Measurements from ENCODE around the gene DIP2C. TPM values are rescaled to one million over a fixed set of nuclear protein-coding genes. Genes with fewer than 3 reads are reported as not detected.

DIP2C gene
- total RNA-seq, 4 donors from 2014 or later: 13.4 to 32.0 (median 18.4) TPM

- Histone ChIP-seq H3K27ac (no peak overlapping the region), H3K27me3 (no peaks in the 10 kb centered on the region), H3K9me3 (no peaks in the 10 kb centered on the region), H3K4me3 (no peak overlapping the region), H3K4me1 (no peaks in the 10 kb centered on the region), H3K36me3 (peaks cover 0 to 55% (median 17%) of the 10 kb centered on the region in 4 donors)
- no peak for TF ChIP-seq POLR2AphosphoS5 (IDR thresholded peaks at IDR 0.05)
- no peak for TF ChIP-seq POLR2A (IDR thresholded peaks at IDR 0.05)
- TF ChIP-seq EP300 (IDR thresholded peaks at IDR 0.05; ENCODE audit: low read depth): no peak
- no peak for TF ChIP-seq CTCF (IDR thresholded peaks at IDR 0.05)
- WGBS, 2 donors (ENCODE audit: low coverage in 1 of 2): 92 to 95% methylated on average over 12 to 13 of the region's 13 CpGs
- in situ Hi-C loops (cut with MboI; ENCODE audit: low pct_ligation_motif_present in 1 of 4, low pct_unique_long_range_greater_than_20kb in 1 of 4, low sequenced_read_pairs in 3 of 4) (no loop called here), intact Hi-C loops (cut with DNase I; ENCODE audit: low total_unique reads) (no loop called here)
- DNase-seq: no peak
Observed at GRCh38 chr10:251982-252582, 437.4 kb downstream of the DIP2C start.

GRCh38 chr10:248307-248706 lies 441.2 kb downstream of the DIP2C start:
- peaks cover 0 to 61% (median 17%) of the 10 kb centered on the region in 4 donors for H3K36me3 ChIP-seq
- WGBS, 2 donors (ENCODE audit: low coverage in 1 of 2): 97% methylated on average over 11 to 15 of the region's 15 CpGs
- H3K27ac ChIP-seq: no peak overlapping the region

GRCh38 chr10:247480-247879 lies 442.0 kb downstream of the DIP2C start:
- H3K4me1 ChIP-seq: no peaks in the 10 kb centered on the region
- H3K36me3 ChIP-seq: peaks cover 0 to 57% (median 16%) of the 10 kb centered on the region in 4 donors
- 94 to 97% methylated on average over 3 to 4 of the region's 4 CpGs for WGBS, 2 donors (ENCODE audit: low coverage in 1 of 2)
- H3K27me3 ChIP-seq: no peaks in the 10 kb centered on the region
- H3K4me3 ChIP-seq: no peak overlapping the region
- intact Hi-C loops (cut with DNase I; ENCODE audit: low total_unique reads): no loop called here
- no peaks in the 10 kb centered on the region for H3K9me3 ChIP-seq
- in situ Hi-C loops (cut with MboI; ENCODE audit: low pct_ligation_motif_present in 1 of 4, low pct_unique_long_range_greater_than_20kb in 1 of 4, low sequenced_read_pairs in 3 of 4): no loop called here
- no peak for TF ChIP-seq POLR2A (IDR thresholded peaks at IDR 0.05)
- TF ChIP-seq EP300 (IDR thresholded peaks at IDR 0.05; ENCODE audit: low read depth): no peak
- TF ChIP-seq CTCF (IDR thresholded peaks at IDR 0.05): no peak
- TF ChIP-seq POLR2AphosphoS5 (IDR thresholded peaks at IDR 0.05): no peak
- DNase-seq: no peak
- no peak overlapping the region for H3K27ac ChIP-seq

More at GRCh38 chr10:248307-248706, 441.2 kb downstream of the DIP2C start:
- H3K4me1 ChIP-seq: no peaks in the 10 kb centered on the region
- in situ Hi-C loops (cut with MboI; ENCODE audit: low pct_ligation_motif_present in 1 of 4, low pct_unique_long_range_greater_than_20kb in 1 of 4, low sequenced_read_pairs in 3 of 4): no loop called here
- no peaks in the 10 kb centered on the region for H3K9me3 ChIP-seq
- no peaks in the 10 kb centered on the region for H3K27me3 ChIP-seq
- no peak for DNase-seq
- intact Hi-C loops (cut with DNase I; ENCODE audit: low total_unique reads): no loop called here
- no peak for TF ChIP-seq CTCF (IDR thresholded peaks at IDR 0.05)
- TF ChIP-seq EP300 (IDR thresholded peaks at IDR 0.05; ENCODE audit: low read depth): no peak
- TF ChIP-seq POLR2A (IDR thresholded peaks at IDR 0.05): no peak
- no peak for TF ChIP-seq POLR2AphosphoS5 (IDR thresholded peaks at IDR 0.05)
- no peak overlapping the region for H3K4me3 ChIP-seq

GRCh38 chr10:246431-246830 lies 443.0 kb downstream of the DIP2C start:
- WGBS, 2 donors (ENCODE audit: low coverage in 1 of 2): 83 to 92% methylated on average over 9 of the region's 9 CpGs
- TF ChIP-seq CTCF (IDR thresholded peaks at IDR 0.05): no peak
- no peak for TF ChIP-seq POLR2A (IDR thresholded peaks at IDR 0.05)
- TF ChIP-seq POLR2AphosphoS5 (IDR thresholded peaks at IDR 0.05): no peak
- TF ChIP-seq EP300 (IDR thresholded peaks at IDR 0.05; ENCODE audit: low read depth): no peak
- no peak overlapping the region for H3K27ac ChIP-seq
- DNase-seq: no peak
- in situ Hi-C loops (cut with MboI; ENCODE audit: low pct_ligation_motif_present in 1 of 4, low pct_unique_long_range_greater_than_20kb in 1 of 4, low sequenced_read_pairs in 3 of 4) (no loop called here), intact Hi-C loops (cut with DNase I; ENCODE audit: low total_unique reads) (no loop called here)
- H3K36me3 ChIP-seq: peaks cover 0 to 53% (median 16%) of the 10 kb centered on the region in 4 donors
- no peak overlapping the region for H3K4me3 ChIP-seq
- H3K9me3 ChIP-seq: no peaks in the 10 kb centered on the region
- no peaks in the 10 kb centered on the region for H3K27me3 ChIP-seq
- H3K4me1 ChIP-seq: no peaks in the 10 kb centered on the region

Data from transverse colon (tissue), 4 donors.